Measurements from ENCODE around the gene SMIM5.

SMIM5 gene

DNA sequence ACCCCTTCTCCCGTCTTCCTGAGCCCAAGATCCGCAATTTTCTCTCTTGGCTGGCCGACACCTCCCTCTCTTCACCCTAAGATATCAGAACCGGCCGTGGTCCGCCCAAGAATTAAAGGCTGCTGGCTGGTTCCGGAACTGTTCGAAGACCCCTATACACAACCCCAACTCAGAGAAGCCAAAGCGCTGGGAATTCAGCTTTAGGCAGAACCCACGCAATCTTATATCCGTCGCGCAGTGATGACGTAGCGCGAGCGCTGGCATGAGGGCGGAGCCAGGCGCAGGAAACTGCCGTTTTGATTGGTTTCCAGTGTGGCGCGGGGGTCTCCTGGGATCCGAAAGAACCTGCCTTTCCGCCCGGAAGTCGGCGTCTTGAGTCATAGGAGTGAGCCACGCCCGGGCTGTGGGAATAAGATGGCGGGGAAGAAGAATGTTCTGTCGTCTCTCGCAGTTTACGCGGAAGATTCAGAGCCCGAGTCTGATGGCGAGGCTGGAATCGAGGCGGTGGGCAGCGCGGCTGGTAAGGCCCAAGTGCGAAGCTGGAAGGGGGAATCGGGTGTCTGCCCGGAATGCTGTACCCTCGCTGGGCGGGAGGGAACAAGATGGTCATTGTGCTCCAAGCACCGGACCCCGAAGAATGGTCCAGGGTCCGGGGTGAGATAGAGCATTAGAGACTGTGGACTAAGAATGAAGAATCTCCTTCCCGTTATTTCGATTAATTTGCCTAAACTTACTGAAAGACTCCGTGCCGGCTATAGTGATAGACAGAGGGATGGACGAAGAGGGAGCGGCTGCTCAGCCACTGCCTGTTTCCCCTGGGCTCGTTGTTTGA is 33.9 kb downstream of the SMIM5 start, which contains the start of the genes RECQL5 and SAP30BP:
Gene RECQL5, minus strand, starts transcription at position 196 of the 832 bp plus-strand sequence. CDS start 597 bp downstream, outside the sequence.
Gene SAP30BP, plus strand, starts transcription at position 380 of the 832 bp plus-strand sequence. Its CDS starts 35 bp downstream, at position 415.
- DNase-seq (ENCODE audit: low read depth in 2 of 2), result peak; percentile 92 to 97

DNA sequence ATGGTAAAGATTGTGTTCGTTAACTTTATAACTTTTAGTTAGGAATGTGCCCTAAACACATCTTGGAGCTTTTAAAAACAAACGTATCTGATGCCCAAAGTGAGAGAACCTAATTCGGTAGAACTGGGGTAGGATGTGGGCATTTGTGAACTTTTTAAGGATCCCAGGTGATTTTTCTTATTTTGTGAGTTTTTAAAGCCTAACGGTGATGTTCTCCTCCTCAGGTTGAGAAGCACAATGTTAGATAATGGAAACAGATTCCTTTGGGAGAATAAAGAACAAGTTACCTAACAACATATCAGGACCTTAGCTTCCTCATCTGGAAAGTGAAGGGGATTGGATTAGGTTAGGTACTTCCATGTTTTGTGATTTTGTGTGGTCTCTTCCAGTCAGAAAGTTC is 34.6 kb downstream of the SMIM5 start:
- no peak for DNase-seq (ENCODE audit: low read depth in 2 of 2)

DNA sequence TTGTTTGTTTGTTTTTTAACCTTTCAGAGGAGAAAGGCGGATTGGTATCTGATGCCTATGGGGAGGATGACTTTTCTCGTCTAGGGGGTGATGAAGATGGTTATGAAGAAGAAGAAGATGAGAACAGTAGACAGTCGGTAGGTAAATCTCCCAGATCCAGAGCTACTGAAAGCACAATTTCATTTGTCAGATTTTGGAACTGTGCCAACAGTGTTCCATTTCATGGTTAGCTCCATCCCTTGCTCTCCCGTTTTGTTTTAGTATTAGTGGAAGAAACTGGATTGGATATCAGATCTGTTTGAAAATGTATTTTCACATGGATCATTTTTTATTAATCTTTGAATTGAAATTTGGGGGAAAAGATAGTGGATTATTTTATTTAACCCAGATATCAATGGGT is 35.3 kb downstream of the SMIM5 start:
- no peak for DNase-seq (ENCODE audit: low read depth in 2 of 2)

DNA sequence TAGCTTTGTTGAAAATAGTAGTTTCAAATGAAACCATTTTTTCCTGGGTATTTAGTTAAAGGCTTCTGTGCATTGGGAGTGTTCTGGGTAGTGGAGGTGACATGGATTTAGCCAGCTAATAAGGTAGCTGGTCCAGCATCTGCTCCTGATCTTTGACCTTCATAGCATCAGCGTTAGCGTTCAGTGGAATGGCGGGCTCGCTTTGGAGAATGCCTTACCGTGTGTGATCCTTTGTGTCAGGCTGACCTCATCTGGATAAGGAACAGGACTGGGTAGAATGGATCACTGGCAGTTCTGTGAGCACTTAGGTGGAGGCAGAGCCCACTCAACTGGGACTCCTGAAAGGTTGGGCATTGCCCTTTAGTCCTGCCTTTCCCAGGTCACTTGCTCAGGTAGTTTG is 37.6 kb downstream of the SMIM5 start:
- DNase-seq (ENCODE audit: low read depth in 2 of 2), result no peak

DNA sequence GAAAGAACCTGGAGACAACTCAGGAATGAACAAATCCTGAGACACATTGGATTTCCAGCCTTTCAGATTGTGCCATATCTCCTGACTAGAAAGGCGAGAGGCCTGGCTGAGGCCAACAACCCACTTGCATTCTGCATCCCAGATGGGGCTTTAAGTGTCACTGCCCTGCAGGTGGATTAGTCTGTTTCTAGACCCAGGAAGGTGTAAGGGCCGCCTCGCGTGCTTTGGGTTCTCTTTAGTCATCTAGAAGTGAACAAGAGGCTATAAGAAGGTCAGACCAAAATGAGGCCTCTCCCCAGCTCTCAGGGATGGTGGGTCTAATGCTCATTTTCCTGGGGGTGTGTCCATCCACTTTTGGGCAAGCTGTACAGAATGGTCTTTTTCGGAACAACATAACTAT is 38.8 kb downstream of the SMIM5 start:
- DNase-seq (ENCODE audit: low read depth in 2 of 2), result no peak

DNA sequence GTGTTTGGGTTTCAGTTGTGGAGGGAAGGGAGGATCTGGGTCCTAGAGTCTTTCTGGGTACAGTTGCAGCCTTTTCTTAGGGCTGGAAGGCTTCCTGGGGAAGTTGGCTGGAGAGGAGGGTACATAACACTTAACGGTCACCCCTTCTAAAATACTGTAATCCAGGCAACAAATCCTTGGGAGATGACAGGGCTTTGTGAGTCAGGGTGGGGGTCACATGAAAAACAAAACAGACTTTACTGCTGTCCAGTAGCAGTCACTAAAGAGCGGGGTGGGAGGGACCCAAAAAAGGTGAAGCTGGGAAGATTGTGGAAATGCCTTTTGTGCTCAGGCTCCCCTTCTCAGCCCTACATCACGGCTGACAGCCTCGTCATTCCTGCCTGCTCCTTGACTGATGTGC is 40.3 kb downstream of the SMIM5 start:
- no peak for DNase-seq (ENCODE audit: low read depth in 2 of 2)

DNA sequence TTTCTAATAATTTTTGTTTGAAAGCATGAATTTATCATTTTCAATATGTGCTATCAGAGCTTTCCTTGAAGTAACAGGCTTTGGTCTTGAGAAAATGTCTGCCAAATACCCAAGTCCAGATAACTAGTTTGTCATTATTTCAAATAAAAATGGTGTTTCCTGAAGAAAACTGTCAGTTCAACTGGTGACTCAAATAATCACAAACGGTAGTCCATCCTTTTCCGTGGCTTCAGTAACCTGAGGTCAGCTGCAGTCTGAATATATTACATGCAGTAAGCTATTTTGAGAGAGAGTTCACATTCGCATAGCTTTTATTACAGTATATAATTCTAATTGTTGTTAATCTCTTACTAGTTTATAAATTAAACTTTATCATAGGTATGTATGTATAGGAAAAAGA is 43.2 kb downstream of the SMIM5 start:
- DNase-seq (ENCODE audit: low read depth in 2 of 2), result no peak

DNA sequence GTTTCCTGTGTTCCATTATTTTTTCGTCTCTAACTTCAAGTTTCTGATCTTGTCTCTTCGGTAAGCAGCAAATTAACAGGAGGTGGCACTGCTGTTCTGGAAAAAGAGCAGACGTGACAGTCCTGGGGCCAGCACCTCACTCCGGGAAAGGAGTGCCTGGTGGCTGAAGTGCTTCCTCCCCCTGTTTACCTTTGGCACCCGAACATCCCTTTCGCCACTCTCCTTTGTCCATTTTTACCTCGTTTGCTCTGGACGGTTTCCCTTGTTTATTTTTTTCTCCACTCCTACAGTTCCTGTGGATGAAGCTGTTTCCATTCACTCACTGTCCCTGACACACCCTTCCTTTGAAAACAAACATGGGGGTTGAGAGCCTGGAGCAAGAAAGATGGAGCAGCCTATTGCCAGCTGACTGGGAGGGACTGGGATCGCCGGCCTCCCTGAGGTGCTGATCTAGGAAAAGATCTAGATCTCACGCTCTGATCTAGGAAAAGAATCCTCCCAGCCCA is 46.5 kb downstream of the SMIM5 start:
- no peak for DNase-seq (ENCODE audit: low read depth in 2 of 2)

DNA sequence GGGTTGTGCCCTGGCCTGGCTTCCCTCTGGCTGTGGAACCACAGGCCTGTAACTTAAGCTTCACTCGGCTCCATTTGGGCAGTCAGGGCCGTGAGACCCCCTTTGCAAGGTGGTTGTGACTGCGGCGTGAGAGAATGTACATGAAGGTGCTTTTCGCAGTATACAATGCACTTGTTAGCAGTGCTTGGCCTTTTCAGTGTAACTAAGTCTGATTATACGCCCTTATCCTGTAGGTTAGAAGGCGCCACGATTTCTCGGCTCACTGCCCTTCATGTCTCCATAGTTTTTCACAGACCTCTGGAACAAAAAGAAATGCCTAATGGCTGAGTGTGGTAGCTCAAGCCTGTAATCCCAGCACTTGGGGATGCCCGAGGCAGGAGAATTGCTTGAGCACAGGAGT is 47.2 kb downstream of the SMIM5 start:
- DNase-seq (ENCODE audit: low read depth in 2 of 2), result no peak

DNA sequence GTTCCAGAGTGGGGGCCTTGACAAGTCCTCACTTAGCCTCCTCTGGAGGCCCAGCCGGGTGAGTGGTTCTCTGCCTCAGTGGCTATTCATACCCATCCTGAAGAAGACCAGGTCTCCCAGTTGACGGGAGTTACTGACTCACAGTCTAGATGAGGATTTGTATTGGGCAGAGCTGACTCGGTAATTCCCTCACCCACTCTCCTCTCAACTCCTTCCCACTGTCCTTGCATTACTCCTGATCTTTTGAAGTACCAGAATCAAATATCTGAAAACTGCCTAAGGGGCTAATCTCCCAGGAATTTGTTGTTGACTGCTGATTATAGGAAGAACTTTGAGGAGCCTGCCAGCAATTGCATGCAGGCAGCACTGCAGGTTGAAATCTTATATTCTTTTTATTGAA is 48.1 kb downstream of the SMIM5 start:
- no peak for DNase-seq (ENCODE audit: low read depth in 2 of 2)

DNA sequence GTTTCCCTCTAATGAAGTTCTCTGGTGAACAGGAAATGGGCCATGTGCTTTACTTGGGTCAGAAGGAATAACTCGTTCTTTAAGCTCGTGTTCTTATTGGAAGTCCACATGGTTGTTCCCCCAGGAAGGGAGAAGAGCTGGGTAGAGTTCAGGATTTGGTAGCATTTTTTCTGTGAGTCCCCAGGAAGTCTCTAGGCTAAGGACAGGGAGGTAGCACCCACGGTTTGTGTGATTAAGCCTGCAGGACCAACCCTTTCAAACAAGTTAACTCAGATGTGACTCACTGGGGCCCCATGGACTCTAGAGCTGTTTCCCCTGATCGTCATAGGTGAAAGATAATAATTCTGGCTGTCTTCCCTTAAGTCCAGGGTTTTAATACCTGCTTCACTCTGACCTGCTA is 50.3 kb downstream of the SMIM5 start:
- DNase-seq (ENCODE audit: low read depth in 2 of 2), result no peak

DNA sequence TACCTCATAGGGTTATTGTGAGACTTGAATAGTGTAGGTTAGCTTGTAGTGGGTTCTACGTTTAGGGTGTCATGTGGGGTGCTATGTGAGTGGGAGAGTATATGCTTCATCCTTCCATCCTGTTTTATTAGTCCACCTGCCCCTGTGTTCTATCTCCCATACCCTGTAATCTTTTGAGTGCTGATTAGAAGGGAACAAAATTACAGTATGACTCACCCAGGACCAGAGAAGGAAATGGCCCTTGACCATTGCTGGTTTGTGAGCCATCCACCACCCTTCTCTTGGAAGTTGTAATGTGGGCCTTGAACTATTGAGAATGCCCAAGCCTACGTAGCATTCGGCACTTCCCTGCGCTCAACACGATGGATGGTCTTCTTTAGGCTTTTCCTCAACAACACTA is 51.0 kb downstream of the SMIM5 start:
- no peak for DNase-seq (ENCODE audit: low read depth in 2 of 2)

DNA sequence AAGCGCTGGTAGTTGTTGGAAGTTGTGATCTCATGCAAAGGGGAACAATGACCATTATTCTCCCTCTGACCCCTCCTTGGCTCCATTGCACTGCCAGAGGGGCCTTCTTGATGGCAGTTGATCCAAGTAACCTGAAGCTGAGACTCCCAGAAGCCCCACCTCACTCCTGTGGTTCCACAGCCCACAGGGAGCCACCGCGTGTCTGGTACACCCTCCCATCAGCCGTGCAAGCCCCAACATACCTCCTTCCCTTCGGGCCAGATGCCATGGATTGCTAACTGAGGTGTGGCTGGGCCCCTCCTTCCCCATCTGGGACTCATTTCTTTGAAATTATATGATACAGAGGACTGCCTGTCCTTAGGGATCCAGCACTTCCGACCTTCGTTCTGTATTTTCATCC is 51.7 kb downstream of the SMIM5 start:
- DNase-seq (ENCODE audit: low read depth in 2 of 2), result no peak

DNA sequence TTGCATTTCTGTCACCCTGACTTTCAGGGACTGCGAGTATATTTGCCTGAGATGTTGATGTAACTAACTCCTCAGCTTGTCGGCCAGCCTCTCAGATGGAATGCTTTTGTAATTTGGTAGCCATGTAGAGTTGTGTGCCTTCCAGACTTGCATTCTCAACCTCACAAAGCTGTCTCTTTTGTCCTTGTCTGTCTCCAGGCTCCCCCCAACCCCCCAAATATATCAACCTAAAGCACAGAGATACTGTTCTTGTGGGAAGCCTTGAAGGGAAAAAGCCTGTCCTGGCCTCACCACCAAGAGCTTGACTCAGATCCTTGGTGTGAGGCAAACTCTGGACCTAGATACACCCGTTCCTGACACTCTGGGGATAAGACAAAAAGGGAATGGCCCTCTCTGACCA is 52.3 kb downstream of the SMIM5 start:
- DNase-seq (ENCODE audit: low read depth in 2 of 2), result no peak

DNA sequence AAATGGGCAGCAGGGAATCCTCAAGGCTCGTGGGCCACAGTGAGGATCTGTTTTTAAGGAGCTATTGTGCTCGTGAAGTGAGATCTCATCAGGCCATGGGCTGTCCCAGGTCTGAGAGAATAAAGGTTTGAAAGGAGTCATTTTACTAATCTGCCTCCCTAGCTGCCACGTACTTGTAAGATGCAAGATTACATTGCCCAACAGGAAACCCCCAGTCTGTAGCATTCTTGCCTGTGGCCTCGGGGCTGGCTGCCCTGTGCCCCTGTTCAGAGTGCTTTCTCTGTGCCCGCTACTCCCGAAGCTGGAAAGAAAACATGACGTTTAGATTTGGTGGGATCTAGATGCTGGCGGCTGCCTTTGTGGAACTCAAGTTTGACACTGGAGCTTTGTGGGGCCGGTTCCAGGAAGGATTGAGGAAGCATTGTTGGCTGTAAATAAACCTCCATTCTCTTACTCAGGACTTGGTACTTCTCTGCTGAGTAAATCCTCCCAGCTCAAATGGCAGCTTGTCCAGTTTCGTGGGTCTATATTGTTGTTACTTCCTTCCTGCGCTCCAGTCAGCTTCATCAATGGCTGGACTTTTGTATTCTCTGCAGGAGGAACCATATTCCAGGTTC is 55.1 kb downstream of the SMIM5 start:
- no peak for DNase-seq (ENCODE audit: low read depth in 2 of 2)

DNA sequence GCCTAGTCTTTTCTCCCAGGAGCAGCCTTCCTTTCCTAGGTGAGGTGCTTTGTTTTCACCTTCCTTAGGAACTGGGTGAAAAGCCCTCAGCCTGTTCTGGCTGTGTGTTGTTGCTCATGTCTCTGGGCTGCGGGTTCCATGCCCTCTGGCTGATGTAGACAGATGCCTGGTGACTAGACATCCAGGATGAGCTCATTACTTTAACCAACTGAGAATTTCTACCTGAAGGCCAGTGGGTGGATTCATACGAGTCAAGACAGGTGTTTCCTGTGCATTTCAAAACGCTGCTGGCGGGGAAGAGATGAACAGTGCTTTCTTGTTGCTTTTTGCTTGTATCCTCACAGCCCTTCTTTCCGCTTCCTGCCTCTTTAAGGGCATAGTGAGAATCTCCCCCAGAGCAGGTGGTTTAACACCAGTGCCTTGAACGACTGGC is 56.2 kb downstream of the SMIM5 start:
- DNase-seq (ENCODE audit: low read depth in 2 of 2), result peak in 1 of 2 experiments; percentile 9

Measured in stimulated activated CD4-positive, alpha-beta T cell treated with anti-CD3 and anti-CD28 coated beads, Interleukin-12 subunit alpha, Interleukin-12 subunit beta, amount 100 ng/mL, for 24 hours (primary cell).